Measurements from ENCODE around the gene RAD51AP2.

RAD51AP2 gene

DNA sequence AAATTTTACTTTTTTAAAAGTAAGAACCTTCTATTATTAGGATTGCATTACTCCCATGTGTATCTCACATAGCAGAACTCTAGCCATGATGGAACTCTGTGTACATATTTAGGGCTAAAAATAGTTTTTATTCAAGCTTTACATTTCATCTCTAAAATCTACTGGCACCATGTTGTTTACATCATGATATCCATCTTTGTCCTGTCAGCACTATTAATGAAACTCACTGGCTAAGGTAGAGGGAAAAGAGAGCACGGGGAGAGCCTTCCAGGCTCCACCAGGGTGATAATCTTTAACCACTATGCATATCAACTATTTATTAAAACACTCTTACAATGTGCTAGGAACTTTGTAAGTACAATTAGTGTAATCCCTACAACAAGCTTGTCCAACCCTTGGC, 34.7 kb downstream of the RAD51AP2 start:
- no peak overlapping the region for H3K9ac ChIP-seq (ENCODE audit: insufficient read length, low read depth)
- H3K4me3 ChIP-seq (ENCODE audit: insufficient read length, low read depth) = no peak overlapping the region
- H3K4me1 ChIP-seq (ENCODE audit: insufficient read depth, insufficient read length) = no peaks in the 10 kb centered on the region
- no peaks in the 10 kb centered on the region for H3K9me3 ChIP-seq (ENCODE audit: insufficient read depth, low read length)
- no peak for TF ChIP-seq ZNF274 (IDR thresholded peaks at IDR 0.05; ENCODE audit: low read depth, low read length)
- no peak for TF ChIP-seq SUZ12 (IDR thresholded peaks at IDR 0.05; ENCODE audit: extremely low read depth, insufficient read depth, insufficient read length)
- TF ChIP-seq YY1 (IDR thresholded peaks at IDR 0.05; ENCODE audit: insufficient read depth, insufficient read length) = no peak
- DNase-seq (ENCODE audit: low read depth, low spot score) = no peak
- H3K27me3 ChIP-seq (ENCODE audit: insufficient read depth, insufficient read length) = no peaks in the 10 kb centered on the region
- H3K36me3 ChIP-seq (ENCODE audit: insufficient read depth, insufficient read length, low read length) = no peaks in the 10 kb centered on the region

DNA sequence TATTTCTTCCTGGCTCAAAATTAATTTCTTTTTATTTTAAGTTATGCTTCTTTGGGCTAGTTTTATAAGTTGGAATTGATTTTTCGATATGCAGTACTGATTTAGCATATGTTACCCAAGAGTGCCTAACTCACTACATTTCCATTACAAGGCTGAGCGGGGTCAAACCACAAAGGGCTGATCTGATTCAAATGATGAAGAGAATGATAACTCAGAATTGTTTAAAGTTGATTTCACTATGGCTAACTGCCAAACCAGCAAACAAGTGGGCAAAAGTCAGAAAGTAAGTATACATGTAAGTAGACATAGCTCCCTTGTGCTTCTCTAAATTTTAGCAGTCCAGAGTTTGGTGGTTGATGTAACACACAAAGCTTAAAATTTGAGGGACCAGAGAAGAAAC, 35.6 kb downstream of the RAD51AP2 start:
- no peaks in the 10 kb centered on the region for H3K4me1 ChIP-seq (ENCODE audit: insufficient read depth, insufficient read length)
- no peaks in the 10 kb centered on the region for H3K27me3 ChIP-seq (ENCODE audit: insufficient read depth, insufficient read length)
- H3K9me3 ChIP-seq (ENCODE audit: insufficient read depth, low read length) = no peaks in the 10 kb centered on the region
- TF ChIP-seq ZNF274 (IDR thresholded peaks at IDR 0.05; ENCODE audit: low read depth, low read length) = no peak
- no peak overlapping the region for H3K9ac ChIP-seq (ENCODE audit: insufficient read length, low read depth)
- H3K36me3 ChIP-seq (ENCODE audit: insufficient read depth, insufficient read length, low read length) = no peaks in the 10 kb centered on the region
- no peak overlapping the region for H3K4me3 ChIP-seq (ENCODE audit: insufficient read length, low read depth)
- DNase-seq (ENCODE audit: low read depth, low spot score) = no peak

DNA sequence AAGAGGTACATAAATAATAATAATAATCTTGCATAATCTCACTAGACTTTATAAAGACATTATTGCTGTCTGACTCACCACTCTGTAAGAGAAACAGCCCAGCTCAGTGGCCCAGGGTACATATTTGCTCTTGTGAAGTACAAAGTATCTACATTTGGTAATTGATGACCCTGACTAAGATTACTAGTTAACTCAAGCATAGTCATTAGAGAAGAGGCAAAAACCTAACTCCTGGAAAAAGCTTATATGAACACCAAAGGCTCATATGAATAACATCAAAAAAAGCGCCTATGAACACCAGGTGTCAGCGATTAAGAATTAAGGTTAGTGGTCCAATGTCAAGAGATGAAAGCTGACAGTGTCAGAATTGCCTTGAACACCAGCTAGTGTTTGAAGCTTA, 38.4 kb downstream of the RAD51AP2 start:
- no peak for TF ChIP-seq YY1 (IDR thresholded peaks at IDR 0.05; ENCODE audit: insufficient read depth, insufficient read length)
- TF ChIP-seq ZNF274 (IDR thresholded peaks at IDR 0.05; ENCODE audit: low read depth, low read length) = no peak
- no peak for TF ChIP-seq SUZ12 (IDR thresholded peaks at IDR 0.05; ENCODE audit: extremely low read depth, insufficient read depth, insufficient read length)
- no peak for DNase-seq (ENCODE audit: low read depth, low spot score)

DNA sequence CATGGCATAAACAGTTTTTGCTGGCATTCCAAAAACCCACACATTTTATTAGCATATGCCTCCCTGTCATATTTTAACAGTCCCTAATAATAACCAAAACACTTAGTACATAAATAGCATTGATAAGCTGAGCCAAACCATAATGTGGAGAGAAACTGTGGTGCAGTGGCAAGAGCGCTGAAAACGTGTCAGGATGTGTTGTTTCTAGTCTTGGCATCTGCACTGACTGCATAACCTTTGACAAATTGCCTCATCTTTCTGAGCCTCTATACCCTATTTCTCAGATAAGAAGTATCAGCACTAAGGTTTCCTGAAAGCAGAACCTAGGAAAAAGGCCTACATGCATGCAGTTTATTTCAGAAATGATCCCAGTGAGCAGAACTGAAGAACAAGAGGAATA, 41.4 kb downstream of the RAD51AP2 start:
- DNase-seq (ENCODE audit: low read depth, low spot score) = no peak
- Histone ChIP-seq H3K36me3 (ENCODE audit: insufficient read depth, insufficient read length, low read length) (no peaks in the 10 kb centered on the region), H3K4me3 (ENCODE audit: insufficient read length, low read depth) (no peak overlapping the region), H3K4me1 (ENCODE audit: insufficient read depth, insufficient read length) (no peaks in the 10 kb centered on the region), H3K9ac (ENCODE audit: insufficient read length, low read depth) (no peak overlapping the region), H3K27me3 (ENCODE audit: insufficient read depth, insufficient read length) (no peaks in the 10 kb centered on the region), H3K9me3 (ENCODE audit: insufficient read depth, low read length) (no peaks in the 10 kb centered on the region)
- TF ChIP-seq ZNF274 (IDR thresholded peaks at IDR 0.05; ENCODE audit: low read depth, low read length) (no peak), SUZ12 (IDR thresholded peaks at IDR 0.05; ENCODE audit: extremely low read depth, insufficient read depth, insufficient read length) (no peak), YY1 (IDR thresholded peaks at IDR 0.05; ENCODE audit: insufficient read depth, insufficient read length) (no peak)

More for the DNA sequence above, 38.4 kb downstream of the RAD51AP2 start:
- no peaks in the 10 kb centered on the region for H3K27me3 ChIP-seq (ENCODE audit: insufficient read depth, insufficient read length)
- no peaks in the 10 kb centered on the region for H3K36me3 ChIP-seq (ENCODE audit: insufficient read depth, insufficient read length, low read length)
- no peak overlapping the region for H3K9ac ChIP-seq (ENCODE audit: insufficient read length, low read depth)
- H3K9me3 ChIP-seq (ENCODE audit: insufficient read depth, low read length) = no peaks in the 10 kb centered on the region
- H3K4me3 ChIP-seq (ENCODE audit: insufficient read length, low read depth) = no peak overlapping the region
- H3K4me1 ChIP-seq (ENCODE audit: insufficient read depth, insufficient read length) = no peaks in the 10 kb centered on the region

DNA sequence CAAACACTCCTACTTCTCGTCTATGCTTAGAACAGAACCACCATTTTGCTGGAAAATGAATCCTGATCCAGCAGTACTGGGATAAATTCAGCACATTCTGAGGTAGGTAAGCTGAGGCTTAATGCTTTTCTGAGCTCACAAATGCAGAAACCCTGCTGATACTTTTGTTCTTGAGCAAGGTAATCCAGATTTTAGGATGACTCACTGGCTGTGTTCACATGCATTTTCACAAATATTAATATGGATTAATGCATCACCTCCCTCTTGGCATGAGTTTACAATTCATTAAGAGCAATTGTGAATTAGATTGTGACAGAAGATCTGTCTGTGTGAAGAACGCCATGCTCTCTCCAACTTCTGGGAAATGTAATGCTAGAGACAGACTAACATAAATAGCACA, 42.2 kb downstream of the RAD51AP2 start:
- H3K36me3 ChIP-seq (ENCODE audit: insufficient read depth, insufficient read length, low read length) = no peaks in the 10 kb centered on the region
- H3K27me3 ChIP-seq (ENCODE audit: insufficient read depth, insufficient read length) = no peaks in the 10 kb centered on the region
- no peak overlapping the region for H3K4me3 ChIP-seq (ENCODE audit: insufficient read length, low read depth)
- H3K4me1 ChIP-seq (ENCODE audit: insufficient read depth, insufficient read length) = no peaks in the 10 kb centered on the region
- TF ChIP-seq ZNF274 (IDR thresholded peaks at IDR 0.05; ENCODE audit: low read depth, low read length) (no peak), SUZ12 (IDR thresholded peaks at IDR 0.05; ENCODE audit: extremely low read depth, insufficient read depth, insufficient read length) (no peak), YY1 (IDR thresholded peaks at IDR 0.05; ENCODE audit: insufficient read depth, insufficient read length) (no peak)
- DNase-seq (ENCODE audit: low read depth, low spot score) = no peak
- no peak overlapping the region for H3K9ac ChIP-seq (ENCODE audit: insufficient read length, low read depth)
- no peaks in the 10 kb centered on the region for H3K9me3 ChIP-seq (ENCODE audit: insufficient read depth, low read length)

DNA sequence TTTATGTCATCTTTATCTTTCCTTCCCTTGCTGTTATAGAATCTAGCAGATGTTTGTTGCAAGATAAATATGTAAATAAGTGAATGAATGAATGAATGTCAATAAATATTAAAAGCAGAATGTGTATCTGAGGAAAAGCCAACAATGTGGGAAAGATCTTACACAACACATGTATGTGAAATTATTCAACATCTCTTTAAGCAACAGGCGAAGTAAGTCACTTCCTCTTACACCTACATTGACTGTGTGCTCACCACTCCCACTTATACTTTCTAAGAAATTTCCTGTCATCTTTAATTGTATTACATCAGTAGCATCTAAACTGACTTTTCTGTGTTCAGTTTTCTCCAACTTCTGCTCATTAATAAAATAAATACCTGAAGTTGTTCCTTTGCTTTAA, 43.0 kb downstream of the RAD51AP2 start:
- no peak for DNase-seq (ENCODE audit: low read depth, low spot score)

DNA sequence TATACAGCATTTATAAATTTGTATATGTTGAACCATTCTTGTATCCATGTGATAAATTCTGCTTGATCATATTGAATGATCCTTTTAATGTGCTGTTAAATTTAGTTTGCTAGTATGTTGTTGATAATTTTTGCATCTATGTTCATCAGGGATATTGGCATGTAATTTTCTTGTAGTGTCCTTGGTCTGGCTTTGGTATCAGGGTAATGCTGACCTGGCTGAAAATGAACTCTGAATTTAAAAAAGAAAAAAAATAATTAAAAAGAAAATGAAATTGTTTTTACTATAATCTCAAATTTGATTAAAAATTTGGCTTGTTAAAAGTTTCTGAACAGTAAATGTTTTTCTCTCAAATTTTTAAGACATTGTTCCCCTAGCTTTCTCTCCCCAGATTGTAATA, 46.3 kb downstream of the RAD51AP2 start:
- Histone ChIP-seq H3K27me3 (ENCODE audit: insufficient read depth, insufficient read length) (no peaks in the 10 kb centered on the region), H3K9me3 (ENCODE audit: insufficient read depth, low read length) (peaks cover 9% of the 10 kb centered on the region)
- TF ChIP-seq ZNF274 (IDR thresholded peaks at IDR 0.05; ENCODE audit: low read depth, low read length) (no peak), YY1 (IDR thresholded peaks at IDR 0.05; ENCODE audit: insufficient read depth, insufficient read length) (no peak), SUZ12 (IDR thresholded peaks at IDR 0.05; ENCODE audit: extremely low read depth, insufficient read depth, insufficient read length) (no peak)

More for the DNA sequence above, 43.0 kb downstream of the RAD51AP2 start:
- H3K36me3 ChIP-seq (ENCODE audit: insufficient read depth, insufficient read length, low read length) = no peaks in the 10 kb centered on the region
- H3K4me3 ChIP-seq (ENCODE audit: insufficient read length, low read depth) = no peak overlapping the region
- H3K4me1 ChIP-seq (ENCODE audit: insufficient read depth, insufficient read length) = no peaks in the 10 kb centered on the region
- TF ChIP-seq SUZ12 (IDR thresholded peaks at IDR 0.05; ENCODE audit: extremely low read depth, insufficient read depth, insufficient read length) (no peak), ZNF274 (IDR thresholded peaks at IDR 0.05; ENCODE audit: low read depth, low read length) (no peak), YY1 (IDR thresholded peaks at IDR 0.05; ENCODE audit: insufficient read depth, insufficient read length) (no peak)
- peaks cover 5% of the 10 kb centered on the region for H3K9me3 ChIP-seq (ENCODE audit: insufficient read depth, low read length)
- H3K9ac ChIP-seq (ENCODE audit: insufficient read length, low read depth) = no peak overlapping the region
- no peaks in the 10 kb centered on the region for H3K27me3 ChIP-seq (ENCODE audit: insufficient read depth, insufficient read length)

More for the DNA sequence above, 46.3 kb downstream of the RAD51AP2 start:
- Histone ChIP-seq H3K4me1 (ENCODE audit: insufficient read depth, insufficient read length) (no peaks in the 10 kb centered on the region), H3K9ac (ENCODE audit: insufficient read length, low read depth) (no peak overlapping the region), H3K4me3 (ENCODE audit: insufficient read length, low read depth) (no peak overlapping the region), H3K36me3 (ENCODE audit: insufficient read depth, insufficient read length, low read length) (no peaks in the 10 kb centered on the region)
- no peak for DNase-seq (ENCODE audit: low read depth, low spot score)
